Breast epithelium (tissue), 3 donors: Measurements from ENCODE around the gene LRP3.

Experiments used
- CTCF ChIP-seq, 3 donors: fragments of 450-650 bp; IDR thresholded peaks; one replicate each; pipeline ENCODE4 v1.5.1; 2016 to 2017; ENCODE audit warnings: antibody characterized with exemption in 3 of 3, mild to moderate bottlenecking in 3 of 3, moderate library complexity in 3 of 3
- POLR2AphosphoS5 ChIP-seq, 3 donors: sonication (generic); formaldehyde crosslinking; IDR thresholded peaks; one replicate each; pipeline ENCODE4 v1.6.1; 2017; ENCODE audit warnings: antibody characterized with exemption in 3 of 3

- TF ChIP-seq CTCF (IDR thresholded peaks at IDR 0.05): no peak
- no peak for TF ChIP-seq POLR2AphosphoS5 (IDR thresholded peaks at IDR 0.05)
Measured at GRCh38 chr19:33152176-33152575, 42.0 kb upstream of the LRP3 start.
